GM21381 (cell line): ENCODE data around the gene ADAMTSL1.
A peak's percentile ranks its signal among the peaks of the same experiment; 100 is the strongest.

Experiments
- ATAC-seq: cut with Tn5 transposase; IDR thresholded peaks from one replicate; pipeline ENCODE4 v1.9.1; 2021; ENCODE audit warnings: mild to moderate bottlenecking, moderate library complexity; ENCODE audit not compliant: unreplicated experiment

Gene ADAMTSL1

GRCh38 chr9:18849270-18849669 lies 375.3 kb downstream of the ADAMTSL1 start:
- ATAC-seq, result no peak

- ATAC-seq, result no peak
Measured at GRCh38 chr9:18849890-18850677, 376.1 kb downstream of the ADAMTSL1 start.

GRCh38 chr9:18851069-18851795 lies 377.3 kb downstream of the ADAMTSL1 start:
- no peak for ATAC-seq

- ATAC-seq, result no peak
Measured at GRCh38 chr9:18855656-18856055, 381.7 kb downstream of the ADAMTSL1 start.

GRCh38 chr9:18857334-18857733 lies 383.4 kb downstream of the ADAMTSL1 start:
- ATAC-seq, result no peak

GRCh38 chr9:18857769-18858168 lies 383.8 kb downstream of the ADAMTSL1 start:
- ATAC-seq, result no peak

GRCh38 chr9:18861609-18862544 lies 387.9 kb downstream of the ADAMTSL1 start:
- ATAC-seq, result no peak

GRCh38 chr9:18863791-18864190 lies 389.8 kb downstream of the ADAMTSL1 start:
- no peak for ATAC-seq

GRCh38 chr9:18864516-18864915 lies 390.6 kb downstream of the ADAMTSL1 start:
- no peak for ATAC-seq

- ATAC-seq, result no peak
Measured at GRCh38 chr9:18865542-18865941, 391.6 kb downstream of the ADAMTSL1 start.

GRCh38 chr9:18866121-18866831 lies 392.3 kb downstream of the ADAMTSL1 start:
- no peak for ATAC-seq

- ATAC-seq, result no peak
Measured at GRCh38 chr9:18869725-18870124, 395.8 kb downstream of the ADAMTSL1 start.

- no peak for ATAC-seq
Measured at GRCh38 chr9:18874069-18874468, 400.1 kb downstream of the ADAMTSL1 start.

GRCh38 chr9:18874990-18875389 lies 401.0 kb downstream of the ADAMTSL1 start:
- ATAC-seq, result peak; percentile 56

- no peak for ATAC-seq
Measured at GRCh38 chr9:18877984-18878383, 404.0 kb downstream of the ADAMTSL1 start.

- no peak for ATAC-seq
Measured at GRCh38 chr9:18881758-18882157, 407.8 kb downstream of the ADAMTSL1 start.

- no peak for ATAC-seq
Measured at GRCh38 chr9:18887546-18887945, 413.6 kb downstream of the ADAMTSL1 start.

- ATAC-seq, result no peak
Measured at GRCh38 chr9:18888290-18888689, 414.3 kb downstream of the ADAMTSL1 start.

- ATAC-seq, result no peak
Measured at GRCh38 chr9:18889550-18889949, 415.6 kb downstream of the ADAMTSL1 start.

- ATAC-seq, result peak; percentile 72
Measured at GRCh38 chr9:18890372-18890771, 416.4 kb downstream of the ADAMTSL1 start.
